K562 (cell line): ENCODE data around the gene MIEF1. TPM values are rescaled to one million over a fixed set of nuclear protein-coding genes. Genes with fewer than 3 reads are reported as not detected.

Source experiments
- ATF7 ChIP-seq: fragments of 450-650 bp; IDR thresholded peaks from 2 replicates; pipeline ENCODE4 v1.7.1; 2014; ENCODE audit warnings: mild to moderate bottlenecking, moderate library complexity
- EP300 ChIP-seq: IDR thresholded peaks from 2 replicates; pipeline ENCODE4 v1.6.1; 2012; ENCODE audit warnings: low read length, improper control_type of control experiment
- HMGN3 ChIP-seq: IDR thresholded peaks from 2 replicates; pipeline ENCODE4 v1.6.1; 2011; ENCODE audit warnings: borderline replicate concordance, low read depth, mild to moderate bottlenecking, mixed read lengths, low read length; ENCODE audit not compliant: insufficient read length; ENCODE audit errors: extremely low read depth
- JUND ChIP-seq, 2 experiments: IDR thresholded peaks; 2 replicates in 1 of 2; 3 replicates in 1 of 2; pipeline ENCODE4 v1.6.1; 2011; ENCODE audit warnings: borderline replicate concordance in 2 of 2, low read depth in 2 of 2, low read length in 2 of 2, improper control_type of control experiment in 1 of 2, missing biosample characterization in 1 of 2, missing genetic modification characterization in 1 of 2, missing genetic modification reagents in 1 of 2
- NCOR1 ChIP-seq: fragments of 450-650 bp; IDR thresholded peaks from 2 replicates; pipeline ENCODE4 v1.6.1; 2016; ENCODE audit warnings: mild to moderate bottlenecking, moderate library complexity
- NRF1 ChIP-seq, 2 experiments: fragments of 450-650 bp; IDR thresholded peaks in 1 of 2; conservative IDR thresholded peaks in 1 of 2; 2 replicates each; pipeline ENCODE4 v1.6.1; 2014; ENCODE audit warnings: mild to moderate bottlenecking in 2 of 2
- POLR2AphosphoS5 ChIP-seq: IDR thresholded peaks from 2 replicates; pipeline ENCODE4 v1.6.1; 2011; ENCODE audit warnings: mild to moderate bottlenecking, low read depth, low read length, moderate library complexity; ENCODE audit not compliant: control insufficient read depth, insufficient read depth
- SMARCA4 ChIP-seq: fragments of 450-650 bp; IDR thresholded peaks from 2 replicates; pipeline ENCODE4 v1.6.1; 2016
- TCF3 ChIP-seq: sonication (generic); formaldehyde crosslinking; IDR thresholded peaks from 2 replicates; pipeline ENCODE4 v1.4.0; 2020; ENCODE audit warnings: mild to moderate bottlenecking, missing genetic modification reagents
- ZNF408 ChIP-seq: fragments of 250-450 bp; sonication (Bioruptor Pico); IDR thresholded peaks from 2 replicates; pipeline ENCODE4 v1.4.0; 2020; ENCODE audit warnings: low read depth, mild to moderate bottlenecking, moderate library complexity
- ZNF507 ChIP-seq: conservative IDR thresholded peaks from 2 replicates; pipeline ENCODE4 v1.6.1; 2017; ENCODE audit warnings: missing genetic modification characterization, missing compliant biosample characterization
- polyA plus RNA-seq, 8 experiments: library from polyadenylated mRNA; depleted of rRNA in 4 of 8; stranded (reverse) in 5 of 8; unstranded in 3 of 8; fragments of >200 nt; fragmentation: Nextera tagmentation in 2 of 8; fragmentation: Illumina TruSeq in 1 of 8; extraction: Ambion mirVana in 2 of 8; extraction: Trizol in 1 of 8; gene quantifications; 2 replicates each; pipeline versions ENCODE4 v1.2.1 to v1.2.3, GENCODE V29; 2011 to 2014; ENCODE audit warnings: inconsistent platforms in 1 of 8, missing spikeins in 1 of 8
- total RNA-seq, 7 experiments: library from RNA; depleted of rRNA in 6 of 7; stranded (reverse); fragments of >200 nt in 6 of 7; fragmentation: Illumina TruSeq in 2 of 7; extraction: Trizol in 2 of 7; gene quantifications; 2 replicates each; pipeline versions ENCODE4 v1.2.1 to v1.2.3, GENCODE V29; 2011 to 2021; ENCODE audit warnings: low replicate concordance in 1 of 7
- TF ChIP-seq, protein P1 (sequence below): fragments of 450-650 bp; formaldehyde crosslinking; IDR thresholded peaks from 2 replicates; pipeline ENCODE4 v1.4.0; 2020; ENCODE audit warnings: mild to moderate bottlenecking
- TF ChIP-seq, protein P2 (sequence below): fragments of 250-450 bp; sonication (Bioruptor Pico); IDR thresholded peaks from 2 replicates; pipeline ENCODE4 v1.5.0; 2021; ENCODE audit warnings: mild to moderate bottlenecking, borderline replicate concordance
- TF ChIP-seq, protein P3 (sequence below): sonication (generic); formaldehyde crosslinking; IDR thresholded peaks from 2 replicates; pipeline ENCODE4 v1.8.1; 2022; ENCODE audit warnings: missing genetic modification reagents
- TF ChIP-seq, protein P4 (sequence below): fragments of 250-450 bp; sonication (Bioruptor Pico); IDR thresholded peaks from 2 replicates; pipeline ENCODE4 v1.4.0; 2020; ENCODE audit warnings: mild to moderate bottlenecking, moderate library complexity, borderline replicate concordance
- TF ChIP-seq, protein P5 (sequence below): fragments of 450-650 bp; conservative IDR thresholded peaks from 2 replicates; pipeline ENCODE4 v1.6.1; 2016; ENCODE audit warnings: missing genetic modification characterization, low read depth, mild to moderate bottlenecking, missing compliant biosample characterization, moderate library complexity
- TF ChIP-seq, protein P6 (sequence below): IDR thresholded peaks from 2 replicates; pipeline ENCODE4 v1.6.1; 2014; ENCODE audit warnings: antibody characterized with exemption

Gene MIEF1
- total and polyA plus RNA-seq, 9 of the 15 experiments (the other 6 are each of a cell fraction or from before 2014, with no cell fraction given) = 10.9 to 51.8 (median 25.5) TPM

DNA sequence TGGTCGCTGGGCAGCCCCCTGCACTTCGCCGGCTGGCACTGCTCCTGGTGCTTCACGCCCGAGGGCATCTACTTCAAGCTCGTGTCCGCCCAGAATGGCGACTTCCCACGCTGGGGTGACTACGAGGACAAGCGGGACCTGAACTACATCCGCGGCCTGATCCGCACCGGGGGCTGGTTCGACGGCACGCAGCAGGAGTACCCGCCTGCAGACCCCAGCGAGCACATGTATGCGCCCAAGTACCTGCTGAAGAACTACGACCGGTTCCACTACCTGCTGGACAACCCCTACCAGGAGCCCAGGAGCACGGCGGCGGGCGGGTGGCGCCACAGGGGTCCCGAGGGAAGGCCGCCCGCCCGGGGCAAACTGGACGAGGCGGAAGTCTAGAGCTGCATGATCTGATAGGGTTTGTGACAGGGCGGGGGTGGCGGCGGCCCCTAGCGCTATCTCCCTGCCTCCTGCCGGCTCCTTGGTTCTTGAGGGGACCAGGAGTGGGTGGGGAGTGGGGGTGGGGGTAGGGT lies 13.5 kb upstream of the MIEF1 start (continued):
- TF ChIP-seq, protein P1, sequence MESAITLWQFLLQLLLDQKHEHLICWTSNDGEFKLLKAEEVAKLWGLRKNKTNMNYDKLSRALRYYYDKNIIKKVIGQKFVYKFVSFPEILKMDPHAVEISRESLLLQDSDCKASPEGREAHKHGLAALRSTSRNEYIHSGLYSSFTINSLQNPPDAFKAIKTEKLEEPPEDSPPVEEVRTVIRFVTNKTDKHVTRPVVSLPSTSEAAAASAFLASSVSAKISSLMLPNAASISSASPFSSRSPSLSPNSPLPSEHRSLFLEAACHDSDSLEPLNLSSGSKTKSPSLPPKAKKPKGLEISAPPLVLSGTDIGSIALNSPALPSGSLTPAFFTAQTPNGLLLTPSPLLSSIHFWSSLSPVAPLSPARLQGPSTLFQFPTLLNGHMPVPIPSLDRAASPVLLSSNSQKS (CRISPR knock-in tag) = no peak
- TF ChIP-seq JUND (IDR thresholded peaks at IDR 0.05; ENCODE audit: borderline replicate concordance, low read depth, low read length) (peak; percentile 13; the same call in 1 of the 2 replicates), JUND (tag; IDR thresholded peaks at IDR 0.05; ENCODE audit: borderline replicate concordance, low read depth, low read length) (no peak), NCOR1 (peak; percentile 28; the same call in 1 of the 2 replicates), TCF3 (CRISPR knock-in tag) (peak; percentile 46; the same call in 1 of the 2 replicates), POLR2AphosphoS5 (0 out of 2 replicates have a peak, but pooled peaks have one; percentile 37), ATF7 (no peak), SMARCA4 (peak; percentile 44; the same call in 1 of the 2 replicates), HMGN3 (peak; percentile 63), NRF1 (conservative IDR thresholded peaks at IDR 0.05 in 1 of 2, IDR thresholded peaks at IDR 0.05 in 1 of 2) (no peak), EP300 (peak; percentile 53; the same call in 1 of the 2 replicates), ZNF408 (CRISPR knock-in tag) (no peak), ZNF507 (tag) (no peak)
- TF ChIP-seq, protein P2, sequence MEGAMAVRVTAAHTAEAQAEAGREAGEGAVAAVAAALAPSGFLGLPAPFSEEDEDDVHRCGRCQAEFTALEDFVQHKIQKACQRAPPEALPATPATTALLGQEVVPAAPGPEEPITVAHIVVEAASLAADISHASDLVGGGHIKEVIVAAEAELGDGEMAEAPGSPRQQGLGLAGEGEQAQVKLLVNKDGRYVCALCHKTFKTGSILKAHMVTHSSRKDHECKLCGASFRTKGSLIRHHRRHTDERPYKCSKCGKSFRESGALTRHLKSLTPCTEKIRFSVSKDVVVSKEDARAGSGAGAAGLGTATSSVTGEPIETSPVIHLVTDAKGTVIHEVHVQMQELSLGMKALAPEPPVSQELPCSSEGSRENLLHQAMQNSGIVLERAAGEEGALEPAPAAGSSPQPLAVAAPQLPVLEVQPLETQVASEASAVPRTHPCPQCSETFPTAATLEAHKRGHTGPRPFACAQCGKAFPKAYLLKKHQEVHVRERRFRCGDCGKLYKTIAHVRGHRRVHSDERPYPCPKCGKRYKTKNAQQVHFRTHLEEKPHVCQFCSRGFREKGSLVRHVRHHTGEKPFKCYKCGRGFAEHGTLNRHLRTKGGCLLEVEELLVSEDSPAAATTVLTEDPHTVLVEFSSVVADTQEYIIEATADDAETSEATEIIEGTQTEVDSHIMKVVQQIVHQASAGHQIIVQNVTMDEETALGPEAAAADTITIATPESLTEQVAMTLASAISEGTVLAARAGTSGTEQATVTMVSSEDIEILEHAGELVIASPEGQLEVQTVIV (CRISPR knock-in tag) = no peak
- TF ChIP-seq, protein P3, sequence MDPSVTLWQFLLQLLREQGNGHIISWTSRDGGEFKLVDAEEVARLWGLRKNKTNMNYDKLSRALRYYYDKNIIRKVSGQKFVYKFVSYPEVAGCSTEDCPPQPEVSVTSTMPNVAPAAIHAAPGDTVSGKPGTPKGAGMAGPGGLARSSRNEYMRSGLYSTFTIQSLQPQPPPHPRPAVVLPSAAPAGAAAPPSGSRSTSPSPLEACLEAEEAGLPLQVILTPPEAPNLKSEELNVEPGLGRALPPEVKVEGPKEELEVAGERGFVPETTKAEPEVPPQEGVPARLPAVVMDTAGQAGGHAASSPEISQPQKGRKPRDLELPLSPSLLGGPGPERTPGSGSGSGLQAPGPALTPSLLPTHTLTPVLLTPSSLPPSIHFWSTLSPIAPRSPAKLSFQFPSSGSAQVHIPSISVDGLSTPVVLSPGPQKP (CRISPR knock-in tag) = no peak
- TF ChIP-seq, protein P4, sequence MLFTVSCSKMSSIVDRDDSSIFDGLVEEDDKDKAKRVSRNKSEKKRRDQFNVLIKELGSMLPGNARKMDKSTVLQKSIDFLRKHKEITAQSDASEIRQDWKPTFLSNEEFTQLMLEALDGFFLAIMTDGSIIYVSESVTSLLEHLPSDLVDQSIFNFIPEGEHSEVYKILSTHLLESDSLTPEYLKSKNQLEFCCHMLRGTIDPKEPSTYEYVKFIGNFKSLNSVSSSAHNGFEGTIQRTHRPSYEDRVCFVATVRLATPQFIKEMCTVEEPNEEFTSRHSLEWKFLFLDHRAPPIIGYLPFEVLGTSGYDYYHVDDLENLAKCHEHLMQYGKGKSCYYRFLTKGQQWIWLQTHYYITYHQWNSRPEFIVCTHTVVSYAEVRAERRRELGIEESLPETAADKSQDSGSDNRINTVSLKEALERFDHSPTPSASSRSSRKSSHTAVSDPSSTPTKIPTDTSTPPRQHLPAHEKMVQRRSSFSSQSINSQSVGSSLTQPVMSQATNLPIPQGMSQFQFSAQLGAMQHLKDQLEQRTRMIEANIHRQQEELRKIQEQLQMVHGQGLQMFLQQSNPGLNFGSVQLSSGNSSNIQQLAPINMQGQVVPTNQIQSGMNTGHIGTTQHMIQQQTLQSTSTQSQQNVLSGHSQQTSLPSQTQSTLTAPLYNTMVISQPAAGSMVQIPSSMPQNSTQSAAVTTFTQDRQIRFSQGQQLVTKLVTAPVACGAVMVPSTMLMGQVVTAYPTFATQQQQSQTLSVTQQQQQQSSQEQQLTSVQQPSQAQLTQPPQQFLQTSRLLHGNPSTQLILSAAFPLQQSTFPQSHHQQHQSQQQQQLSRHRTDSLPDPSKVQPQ (CRISPR knock-in tag) = no peak
- TF ChIP-seq, protein P5, sequence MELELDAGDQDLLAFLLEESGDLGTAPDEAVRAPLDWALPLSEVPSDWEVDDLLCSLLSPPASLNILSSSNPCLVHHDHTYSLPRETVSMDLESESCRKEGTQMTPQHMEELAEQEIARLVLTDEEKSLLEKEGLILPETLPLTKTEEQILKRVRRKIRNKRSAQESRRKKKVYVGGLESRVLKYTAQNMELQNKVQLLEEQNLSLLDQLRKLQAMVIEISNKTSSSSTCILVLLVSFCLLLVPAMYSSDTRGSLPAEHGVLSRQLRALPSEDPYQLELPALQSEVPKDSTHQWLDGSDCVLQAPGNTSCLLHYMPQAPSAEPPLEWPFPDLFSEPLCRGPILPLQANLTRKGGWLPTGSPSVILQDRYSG (tag) = no peak
- TF ChIP-seq, protein P6, sequence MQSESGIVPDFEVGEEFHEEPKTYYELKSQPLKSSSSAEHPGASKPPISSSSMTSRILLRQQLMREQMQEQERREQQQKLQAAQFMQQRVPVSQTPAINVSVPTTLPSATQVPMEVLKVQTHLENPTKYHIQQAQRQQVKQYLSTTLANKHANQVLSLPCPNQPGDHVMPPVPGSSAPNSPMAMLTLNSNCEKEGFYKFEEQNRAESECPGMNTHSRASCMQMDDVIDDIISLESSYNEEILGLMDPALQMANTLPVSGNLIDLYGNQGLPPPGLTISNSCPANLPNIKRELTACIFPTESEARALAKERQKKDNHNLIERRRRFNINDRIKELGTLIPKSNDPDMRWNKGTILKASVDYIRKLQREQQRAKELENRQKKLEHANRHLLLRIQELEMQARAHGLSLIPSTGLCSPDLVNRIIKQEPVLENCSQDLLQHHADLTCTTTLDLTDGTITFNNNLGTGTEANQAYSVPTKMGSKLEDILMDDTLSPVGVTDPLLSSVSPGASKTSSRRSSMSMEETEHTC = no peak
